Measurements from ENCODE around the gene FOXD4L4.
"Not testable (repeated sequence)": the region's sequence is repeated elsewhere in the genome, so short reads cannot be mapped to it uniquely, and the experiment has no call there.

The FOXD4L4 gene

GRCh38 chr9:65737096-65737564 lies at the start of gene FOXD4L4:
FOXD4L4 (plus strand) TSS chr9:65737146; CDS start chr9:65737146, 0 bp downstream.
- not testable (repeated sequence) for DNase-seq (ENCODE audit: low read depth in 2 of 2)

- DNase-seq (ENCODE audit: low read depth in 2 of 2): not testable (repeated sequence)
Observed at GRCh38 chr9:65703550-65703949, 33.4 kb upstream of the FOXD4L4 start.

- not testable (repeated sequence) for DNase-seq (ENCODE audit: low read depth in 2 of 2)
Observed at GRCh38 chr9:65714445-65714844, 22.5 kb upstream of the FOXD4L4 start.

- not testable (repeated sequence) for DNase-seq (ENCODE audit: low read depth in 2 of 2)
Observed at GRCh38 chr9:65738133-65738532, 1.2 kb downstream of the FOXD4L4 start.

Measured in activated CD8-positive, alpha-beta memory T cell treated with anti-CD3 and anti-CD28 coated beads for 4 hours (primary cell).